NOMO-1 (cell line): Measurements from ENCODE around the gene LCE2B.

ENCODE experiments used
- DNase-seq, 2 experiments: peaks; one replicate each; lab custom pipeline; 2025; ENCODE audit not compliant: unreplicated experiment in 2 of 2; lab: John Stamatoyannopoulos, UW

Gene LCE2B

GRCh38 chr1:152728986-152729385 lies 43.1 kb downstream of the LCE2B start:
- no peak for DNase-seq

DNA sequence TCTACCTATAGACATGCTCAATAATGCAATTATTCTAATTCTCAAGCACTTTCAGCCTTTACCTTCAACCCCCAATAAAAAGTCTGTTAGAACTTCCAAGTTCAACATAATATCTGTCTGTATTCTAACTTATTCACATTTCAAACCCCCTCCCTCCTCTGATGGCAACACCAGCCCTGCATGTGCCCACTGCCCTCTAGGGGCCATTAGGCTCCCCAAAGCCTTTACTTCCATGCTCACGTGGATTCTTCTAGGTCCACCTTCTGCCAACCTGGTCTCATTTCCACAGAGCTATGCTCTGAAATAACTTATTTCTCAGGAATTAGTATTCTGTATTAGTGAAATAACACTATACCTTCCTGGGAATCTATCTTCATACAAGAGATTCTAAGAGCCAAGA lies 49.7 kb downstream of the LCE2B start:
- no peak for DNase-seq
